Activated naive CD4-positive, alpha-beta T cell treated with Interleukin-2 at 50 U/mL for 16 hours (primary cell): ENCODE results near the gene TBXAS1.

Source experiments
- DNase-seq: peaks from one replicate; pipeline ENCODE4 v3.0.0-alpha.2; 2020

Gene TBXAS1

DNA sequence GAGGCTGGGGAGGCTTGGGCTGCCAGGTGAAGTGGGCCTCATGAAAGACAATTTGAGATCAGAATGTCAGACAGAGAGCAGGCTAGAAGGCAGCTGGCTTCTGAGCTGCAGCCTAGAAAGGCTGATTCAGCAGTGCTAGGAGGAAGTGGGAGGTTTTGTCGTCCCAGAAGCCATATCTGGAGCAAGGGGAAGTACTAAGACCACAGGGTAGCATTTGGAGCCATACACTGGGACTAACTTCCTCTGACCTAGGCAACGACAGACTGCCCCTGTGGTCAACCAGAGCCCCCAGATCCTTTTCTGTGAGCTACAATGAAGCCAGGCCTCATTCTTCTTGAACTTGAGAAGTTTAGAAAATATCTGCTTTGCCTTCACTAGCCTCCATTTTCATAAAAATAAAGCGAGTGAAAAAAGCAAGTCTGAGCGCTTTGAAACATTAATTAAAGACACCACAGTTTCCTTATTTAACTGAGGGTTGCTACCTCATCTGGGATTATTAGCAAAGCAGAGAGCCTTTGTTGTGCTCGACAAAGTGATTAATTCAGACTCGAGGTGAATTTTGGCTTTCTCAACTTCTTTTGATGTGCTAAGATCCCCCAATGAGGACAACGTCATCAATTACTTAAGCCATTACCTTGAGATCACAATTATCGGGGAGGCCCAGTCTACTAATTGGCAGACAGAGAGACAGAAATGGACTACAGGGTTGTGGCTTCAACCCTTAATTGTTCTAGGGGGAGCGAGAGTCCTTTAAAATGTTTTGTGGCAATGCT is 26.6 kb downstream of the TBXAS1 start:
- peak; percentile 9 for DNase-seq

DNA sequence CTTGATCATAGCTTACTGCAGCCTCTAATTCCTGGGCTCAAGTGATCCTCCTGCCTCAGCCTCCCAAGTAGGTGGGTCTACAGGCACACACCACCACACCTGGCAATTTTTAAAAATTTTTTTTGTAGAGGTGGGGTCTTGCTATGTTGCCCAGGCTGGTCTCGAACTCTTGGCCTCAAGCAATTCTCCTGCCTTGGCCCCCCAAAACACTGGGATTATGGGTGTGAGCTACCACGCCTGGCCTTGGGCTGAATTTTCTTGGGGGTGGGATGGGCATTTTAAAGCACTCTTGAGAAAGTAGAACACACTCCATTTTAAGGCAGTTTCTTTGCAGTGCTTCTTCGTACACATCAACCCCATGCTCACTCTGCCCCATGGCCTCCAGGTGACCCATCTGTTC is 28.7 kb downstream of the TBXAS1 start:
- DNase-seq, result no peak

DNA sequence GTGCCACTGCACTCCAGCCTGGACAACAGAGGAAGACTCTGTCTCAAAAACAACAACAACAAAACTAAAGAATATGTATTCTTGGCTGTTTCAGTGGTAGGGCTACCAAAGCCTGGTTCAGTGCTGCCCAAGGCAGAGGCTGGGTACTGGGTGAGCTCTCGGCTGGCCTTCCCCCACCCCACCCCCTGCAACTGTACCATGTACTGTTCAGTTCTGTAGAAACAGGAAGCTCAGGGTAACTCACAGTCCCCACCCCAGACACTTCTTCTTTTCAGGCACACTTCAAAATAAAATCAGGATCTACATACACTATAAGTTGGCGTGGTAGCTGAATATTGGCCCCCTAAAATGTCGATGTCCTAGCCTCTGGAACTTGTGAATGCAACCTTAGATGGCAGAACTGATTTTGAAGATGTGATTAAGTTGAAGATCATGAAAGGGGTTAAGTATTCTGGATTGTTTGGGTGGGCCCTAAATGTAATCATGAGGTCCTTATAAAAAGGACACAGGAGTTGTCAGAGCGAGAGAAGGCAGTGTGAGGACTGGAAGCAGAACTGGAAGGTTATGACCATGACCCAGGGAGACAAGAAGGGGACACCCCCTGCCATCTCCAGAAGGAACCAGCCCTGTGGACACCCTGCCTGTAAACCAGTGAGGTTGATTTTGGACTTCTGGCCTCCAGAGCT is 31.2 kb downstream of the TBXAS1 start:
- DNase-seq, result no peak

DNA sequence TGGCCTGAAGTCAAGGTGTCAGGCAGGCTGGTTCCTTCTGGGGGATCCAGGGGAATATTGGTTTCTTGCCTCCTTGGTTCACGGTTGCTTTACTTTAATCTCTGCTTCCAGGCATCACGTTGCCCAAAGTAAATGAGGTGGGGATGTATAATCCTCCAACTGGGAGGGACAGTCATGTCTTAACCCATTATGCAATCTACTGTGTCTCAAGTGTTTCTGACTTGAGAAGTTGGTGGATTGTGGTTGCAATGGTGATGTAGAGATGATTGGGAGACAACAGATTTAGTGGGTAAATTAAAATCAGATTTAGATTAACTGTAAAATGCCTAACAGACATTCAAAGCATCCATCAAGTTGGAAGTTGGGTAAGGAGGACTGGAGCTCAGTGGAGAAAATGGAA is 32.7 kb downstream of the TBXAS1 start:
- DNase-seq, result no peak

DNA sequence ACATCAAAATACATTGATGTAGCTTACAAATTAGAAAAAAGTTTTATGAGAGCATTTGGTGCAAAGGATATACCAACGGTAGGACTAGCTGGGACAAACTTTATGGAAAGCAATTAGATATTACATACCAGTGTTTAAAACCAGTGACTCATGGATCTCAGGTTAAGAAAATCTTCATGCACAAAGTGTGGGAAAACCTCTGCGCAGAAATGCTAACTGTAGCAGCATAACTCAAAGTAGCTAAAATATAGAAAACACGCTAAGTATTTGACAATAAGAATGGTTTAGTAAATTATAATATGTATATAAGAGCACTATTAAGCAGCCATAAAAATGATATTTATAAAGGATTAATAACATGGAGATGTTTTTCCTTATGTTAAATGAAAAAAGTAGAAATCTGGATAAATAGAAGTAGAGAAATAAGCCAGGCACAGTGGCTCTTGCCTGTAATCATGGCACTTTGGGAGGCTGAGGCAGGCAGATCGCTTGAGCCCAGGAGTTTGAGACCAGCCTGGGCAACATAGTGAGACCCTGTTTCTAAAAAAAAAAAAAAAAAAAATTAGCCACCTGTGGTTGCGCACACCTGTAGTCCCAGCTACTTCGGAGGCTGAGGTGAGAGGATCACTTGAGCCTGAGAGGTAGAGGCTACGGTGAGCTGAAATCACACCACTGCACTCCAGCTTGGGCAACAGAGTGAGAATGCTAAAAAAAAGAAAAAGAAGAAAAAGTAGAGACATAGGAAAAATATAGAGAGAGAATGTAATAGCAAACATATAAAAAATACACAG is 37.2 kb downstream of the TBXAS1 start:
- DNase-seq, result no peak

DNA sequence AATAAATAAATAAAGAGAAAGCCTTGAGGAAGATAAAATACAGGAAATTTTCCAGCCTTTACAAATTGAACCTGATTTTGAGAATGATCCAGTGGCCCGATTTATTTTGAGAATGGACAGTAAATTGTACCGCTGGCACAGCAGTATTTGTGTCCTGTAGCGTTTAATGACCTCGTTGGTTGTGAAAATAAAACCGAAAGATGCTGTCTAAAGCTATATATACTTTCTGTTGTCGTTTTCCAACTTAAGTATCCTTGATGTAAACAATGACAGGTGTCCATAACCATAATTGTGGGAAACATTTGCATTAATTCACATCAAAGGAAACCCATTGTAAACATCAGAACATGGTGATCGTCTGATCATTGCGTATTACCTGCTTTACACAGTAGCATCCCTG is 38.8 kb downstream of the TBXAS1 start:
- DNase-seq, result no peak

DNA sequence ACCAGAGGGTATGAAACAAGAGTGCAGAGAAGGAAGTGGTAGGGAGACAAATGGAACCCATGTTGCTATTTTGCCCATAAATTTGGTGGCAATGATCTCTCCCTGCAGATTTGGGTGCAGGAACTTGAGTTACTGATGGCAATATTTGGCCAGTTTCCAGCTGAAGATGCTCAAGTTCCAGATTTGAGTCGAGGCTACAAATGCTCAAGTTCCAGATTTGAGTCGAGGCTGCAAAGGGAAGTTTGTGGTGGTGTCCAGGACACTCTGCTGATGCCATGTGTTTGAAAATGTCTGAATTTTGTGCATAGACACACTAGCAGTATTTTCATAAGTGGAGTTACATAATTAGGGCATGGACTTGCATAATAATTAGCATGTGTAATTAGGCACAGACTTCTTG is 40.8 kb downstream of the TBXAS1 start:
- no peak for DNase-seq

DNA sequence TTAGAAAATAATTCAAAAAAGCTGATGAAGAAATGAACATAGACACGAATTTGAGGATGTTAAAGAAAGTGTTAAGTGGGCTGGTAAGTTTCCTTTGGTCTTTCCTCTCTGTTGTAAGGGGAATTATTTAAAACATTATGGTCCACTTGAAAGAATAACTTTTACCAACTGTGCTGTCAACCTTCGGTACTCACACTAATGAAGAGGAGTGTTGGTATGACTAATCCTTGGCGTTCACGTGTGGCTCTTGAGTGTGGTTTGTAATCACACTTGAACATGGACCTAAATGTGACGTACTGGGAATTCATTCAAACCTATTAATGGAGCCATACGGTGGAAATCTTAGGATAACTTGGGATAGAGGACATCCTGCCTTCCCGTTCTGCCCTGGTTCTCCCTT is 41.3 kb downstream of the TBXAS1 start:
- no peak for DNase-seq

DNA sequence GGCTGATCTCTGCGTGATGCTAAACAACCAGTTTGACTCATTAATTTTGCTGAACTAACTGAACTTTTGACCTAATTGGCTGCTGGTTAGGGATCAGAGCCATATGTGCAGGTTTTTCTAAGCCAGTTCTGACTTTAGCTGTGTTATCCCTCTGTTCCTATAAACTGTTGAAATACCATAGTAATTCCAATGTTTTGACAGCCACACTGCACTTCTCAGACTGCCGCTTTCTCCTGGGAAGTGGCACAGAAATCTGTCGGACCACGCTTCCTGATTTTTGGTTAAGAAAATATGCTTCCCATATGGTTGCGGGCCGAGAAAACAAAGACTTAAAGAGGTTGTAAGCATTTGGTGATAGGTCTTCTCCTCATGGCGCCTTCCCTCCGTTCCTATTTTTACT is 42.3 kb downstream of the TBXAS1 start:
- no peak for DNase-seq

DNA sequence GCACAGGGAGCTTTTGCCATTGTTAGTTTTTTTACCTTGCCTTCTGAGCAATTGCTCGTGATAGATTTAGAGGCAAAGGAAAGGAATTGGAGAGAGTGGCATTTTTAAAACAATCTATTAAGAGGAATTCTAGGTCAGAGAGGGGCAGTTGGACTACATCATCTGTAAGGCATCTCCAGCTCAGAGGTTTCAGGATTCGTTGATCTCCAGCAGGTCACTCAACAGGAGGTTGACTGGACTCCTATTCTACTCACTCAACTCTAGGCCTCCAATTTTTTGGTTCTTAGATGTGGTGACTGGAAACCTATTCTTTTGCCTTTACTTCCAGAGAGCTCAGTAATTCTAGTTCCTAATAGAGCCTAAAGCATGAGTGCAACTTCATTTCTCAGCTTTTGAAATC is 42.8 kb downstream of the TBXAS1 start:
- DNase-seq, result no peak

DNA sequence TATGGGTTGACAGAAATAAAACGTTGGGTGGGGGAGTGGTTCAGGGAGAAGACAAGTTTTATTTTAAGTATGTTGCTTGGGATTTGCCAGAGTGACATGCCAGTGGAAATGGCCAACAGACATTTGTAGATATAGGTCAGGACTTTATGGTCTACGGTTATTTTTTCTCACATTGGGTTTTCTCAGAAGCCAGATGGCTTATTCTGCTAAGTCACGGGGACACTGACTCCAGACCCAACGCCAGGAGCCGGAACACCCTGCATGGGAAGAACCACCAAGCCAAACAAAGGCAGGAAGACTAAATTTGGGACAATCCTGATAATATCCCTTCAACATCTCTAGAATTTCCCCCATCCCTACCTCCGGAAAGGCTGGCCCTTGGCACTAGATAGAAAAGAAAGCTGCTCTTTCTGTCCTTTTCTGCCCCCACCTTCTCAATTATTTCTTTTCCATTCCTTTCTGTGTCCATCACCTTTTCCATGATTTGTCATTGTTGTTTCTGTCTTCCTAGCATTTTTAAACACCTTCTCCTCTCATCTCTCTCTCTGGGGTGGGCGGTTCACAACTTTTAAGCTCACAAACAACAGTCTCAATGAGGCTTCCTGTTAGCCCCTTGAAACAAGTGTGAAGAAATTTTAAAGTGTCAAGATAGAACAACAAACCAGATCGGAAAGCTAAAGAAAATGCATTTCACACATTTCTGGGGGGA is 44.7 kb downstream of the TBXAS1 start:
- no peak for DNase-seq

DNA sequence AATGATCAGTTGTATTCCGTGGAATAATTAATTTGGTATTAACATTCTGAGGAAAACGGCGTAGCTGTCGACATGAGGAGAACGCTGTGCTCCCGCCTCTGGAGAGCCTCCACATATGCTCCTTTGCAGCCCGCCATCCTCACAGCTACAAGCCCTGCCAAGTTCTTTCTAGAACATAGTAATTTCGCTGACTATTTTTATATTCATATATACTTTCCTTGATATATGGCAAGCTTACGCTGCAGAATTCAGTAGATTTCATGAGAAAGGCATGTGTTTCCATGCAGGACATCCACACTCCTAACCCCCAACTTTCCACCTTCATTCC is 45.2 kb downstream of the TBXAS1 start:
- DNase-seq, result no peak

DNA sequence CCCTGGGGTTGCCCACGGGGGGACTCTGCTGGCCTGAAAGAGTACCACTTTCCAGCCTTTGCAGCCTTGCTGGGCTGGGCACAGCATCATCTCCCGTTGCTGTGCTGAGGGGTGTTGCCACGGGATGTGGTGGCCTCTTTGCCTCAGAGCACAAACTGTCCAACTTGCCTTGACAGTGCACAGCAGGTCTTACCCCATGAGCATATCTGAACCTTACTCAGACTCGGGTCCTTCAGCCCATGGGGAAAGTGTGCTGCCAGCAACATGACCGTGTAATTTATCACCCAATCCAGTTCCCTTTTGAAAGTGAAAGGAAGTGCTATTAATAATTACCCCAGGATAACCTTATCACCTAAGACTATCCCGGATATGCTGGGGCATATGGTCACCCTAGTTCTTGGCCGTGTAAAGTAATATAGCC is 46.8 kb downstream of the TBXAS1 start:
- no peak for DNase-seq

DNA sequence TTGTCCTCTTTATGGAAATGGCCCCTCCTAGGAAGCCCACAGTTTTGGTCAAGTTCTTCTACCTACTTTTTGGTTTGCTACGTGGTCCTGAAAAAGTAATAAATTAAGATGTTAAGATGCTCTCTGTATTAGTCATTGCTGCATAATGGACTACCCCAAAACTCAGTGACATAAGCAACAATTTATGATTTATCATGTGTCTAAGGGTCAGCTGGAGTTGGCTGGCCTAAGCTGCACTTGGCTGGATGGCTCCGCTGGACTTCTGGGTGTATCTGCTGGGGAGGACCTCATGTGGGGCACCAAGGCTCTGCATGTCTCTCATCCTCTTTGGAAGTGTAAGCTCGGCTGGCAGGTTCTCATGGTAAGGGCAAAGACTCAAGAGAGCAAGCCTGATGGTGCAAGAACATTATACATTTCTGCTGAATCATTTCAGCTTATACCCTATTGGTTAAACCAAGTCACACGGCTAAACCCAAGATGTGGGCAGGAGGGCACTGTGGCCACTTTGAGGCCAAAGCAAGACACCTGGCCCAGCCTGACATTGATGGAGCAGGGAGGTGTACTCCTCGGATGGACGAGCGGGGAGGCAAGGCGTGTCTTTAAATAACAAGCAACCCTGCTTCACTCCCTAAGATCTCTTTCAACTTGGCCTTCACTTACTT is 47.7 kb downstream of the TBXAS1 start:
- no peak for DNase-seq

DNA sequence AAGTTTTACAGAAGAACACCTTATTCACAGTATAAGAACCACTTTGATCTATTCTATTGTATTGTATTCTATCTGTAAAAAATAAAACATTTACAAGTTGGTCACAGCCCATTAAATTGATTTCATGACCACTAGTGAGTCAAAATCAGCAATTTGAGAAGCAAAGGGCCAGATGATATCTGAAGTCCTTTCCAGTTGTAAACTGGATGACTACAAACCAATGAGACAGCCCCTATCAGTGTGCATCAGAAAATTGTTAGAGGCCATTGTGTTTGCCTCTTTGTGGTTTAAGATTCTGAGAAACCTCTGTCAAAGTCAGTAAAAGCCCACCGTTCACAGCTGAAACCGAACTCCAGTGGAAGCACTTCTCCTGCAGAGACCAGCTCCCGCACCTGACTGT is 54.8 kb downstream of the TBXAS1 start:
- DNase-seq, result no peak

DNA sequence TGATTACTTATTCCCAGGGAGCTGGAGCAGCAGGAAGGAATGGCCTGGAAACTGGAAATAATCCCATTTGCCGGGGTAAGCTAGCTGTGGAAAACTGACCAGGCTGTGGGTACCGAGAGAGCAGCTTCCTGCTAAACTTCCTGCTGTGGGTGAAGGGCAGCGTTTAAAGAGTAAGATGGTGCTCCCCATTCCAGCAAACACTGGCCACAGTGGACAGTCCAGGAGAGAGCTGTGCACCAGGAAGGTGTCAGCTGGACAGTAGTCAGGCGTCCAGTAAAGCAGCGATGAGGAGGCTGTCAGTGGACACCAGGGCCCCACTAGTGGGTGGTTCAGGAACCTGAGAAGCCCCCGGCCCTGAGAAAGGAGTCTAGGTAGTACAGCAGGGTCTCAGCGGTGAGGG is 55.4 kb downstream of the TBXAS1 start:
- DNase-seq, result no peak

DNA sequence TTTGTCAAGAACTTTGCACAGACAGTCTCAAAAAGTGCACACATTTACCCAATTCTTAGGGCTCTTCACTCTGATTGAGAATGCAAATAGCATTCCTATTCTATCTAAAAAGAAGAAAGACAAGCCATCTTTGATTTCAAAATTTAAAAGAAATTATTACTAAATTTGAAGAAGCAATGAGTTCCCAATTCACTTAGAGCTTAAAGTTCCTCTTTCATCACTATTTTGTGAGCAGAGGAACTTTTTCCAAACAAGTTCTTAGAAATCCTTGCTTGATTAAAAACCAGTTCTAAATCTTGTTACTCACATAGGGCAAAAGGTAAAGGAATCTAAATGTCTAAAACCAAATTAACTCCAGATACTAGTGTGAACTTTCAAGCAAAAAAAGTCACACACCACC is 56.4 kb downstream of the TBXAS1 start:
- no peak for DNase-seq

DNA sequence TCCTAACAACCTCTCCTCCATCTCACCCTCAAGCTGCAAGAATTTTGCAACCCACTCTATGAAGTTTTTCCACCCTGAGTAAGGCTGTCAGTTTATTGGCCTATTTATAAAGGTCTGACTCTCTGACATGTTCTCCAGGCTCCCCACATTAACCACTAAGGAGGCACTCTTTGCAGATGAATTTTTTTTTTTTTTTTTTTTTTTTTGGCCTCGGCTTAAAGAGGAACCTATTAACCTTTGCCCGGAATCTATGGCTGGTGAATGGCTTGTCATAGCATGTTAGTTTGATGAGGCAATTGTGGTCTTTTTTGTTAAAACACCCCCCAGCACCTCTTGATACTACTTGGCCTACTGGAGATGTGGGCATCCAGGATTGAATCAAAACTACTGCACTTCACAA is 57.1 kb downstream of the TBXAS1 start:
- no peak for DNase-seq

DNA sequence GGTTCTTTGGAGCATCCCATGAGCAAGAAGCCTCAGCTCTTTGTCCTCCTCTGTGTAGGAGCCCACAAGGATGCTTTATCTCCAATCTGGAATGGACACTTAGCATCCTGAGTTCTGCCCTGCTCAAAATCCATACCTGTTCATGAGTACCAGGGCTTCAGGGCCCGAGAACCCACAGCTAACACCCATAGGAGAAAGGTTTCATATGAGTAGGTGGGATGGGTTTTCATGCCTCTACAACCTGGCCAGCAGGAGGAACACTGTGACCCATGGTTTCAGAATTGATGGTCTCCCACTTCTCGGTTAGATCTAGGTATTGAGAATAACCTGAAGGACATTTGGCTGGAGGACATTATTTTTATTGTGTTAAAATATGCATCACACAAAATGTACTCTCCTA is 57.8 kb downstream of the TBXAS1 start:
- no peak for DNase-seq

DNA sequence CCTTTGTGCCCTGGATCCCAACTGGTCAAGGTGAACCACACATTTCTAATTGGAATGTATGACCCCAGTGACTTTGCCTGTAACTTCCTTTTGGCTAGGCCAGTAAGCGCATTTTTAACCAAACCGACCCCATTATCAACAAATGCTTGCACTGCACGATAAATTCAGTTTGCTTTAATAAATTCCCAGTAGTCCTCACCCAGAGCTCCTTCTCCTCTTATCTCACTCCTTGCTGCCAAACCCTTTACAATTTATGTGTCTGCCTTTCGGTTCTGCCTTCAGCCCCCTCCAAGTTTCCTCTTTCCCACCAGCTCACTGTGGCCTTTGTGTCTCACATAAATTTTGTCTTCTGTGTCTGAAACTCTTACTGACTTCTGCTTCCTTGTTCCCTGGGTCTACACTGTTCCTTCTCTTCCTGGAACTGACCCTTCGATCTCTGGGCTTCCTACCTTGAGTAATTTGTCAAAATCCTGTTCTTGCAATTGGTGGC is 59.0 kb downstream of the TBXAS1 start:
- DNase-seq, result no peak

DNA sequence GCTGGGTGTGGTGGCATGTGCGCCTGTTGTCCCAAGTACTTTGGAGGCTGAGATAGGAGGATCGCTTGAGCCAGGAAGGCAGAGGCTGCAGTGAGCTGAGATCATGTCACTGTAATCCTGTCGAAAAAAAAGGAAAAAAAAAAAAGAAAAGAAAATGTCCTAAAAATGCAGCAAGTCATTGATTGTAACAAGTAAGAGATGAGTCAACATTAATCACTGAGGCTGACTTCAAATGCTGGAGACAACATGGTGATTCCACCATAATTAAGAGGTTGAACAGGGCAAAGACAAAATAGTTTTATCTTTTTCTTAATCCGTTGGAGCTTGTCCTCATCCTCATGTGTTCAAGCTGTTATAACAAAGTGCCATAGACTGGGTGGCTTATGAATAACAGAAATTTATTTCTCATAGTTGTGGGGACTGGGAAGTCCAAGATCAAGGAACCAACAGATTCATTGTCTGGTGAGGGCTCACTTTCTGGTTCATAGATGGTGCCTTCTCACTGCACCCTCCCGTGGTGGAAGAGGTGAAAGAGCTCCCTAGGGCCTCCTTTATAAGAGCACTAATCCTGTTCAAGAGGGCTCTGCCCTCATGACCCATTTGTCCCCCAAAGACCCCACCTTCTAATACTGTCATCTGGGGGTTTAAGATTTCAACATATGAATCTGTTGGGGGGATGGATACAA is 60.3 kb downstream of the TBXAS1 start:
- no peak for DNase-seq

DNA sequence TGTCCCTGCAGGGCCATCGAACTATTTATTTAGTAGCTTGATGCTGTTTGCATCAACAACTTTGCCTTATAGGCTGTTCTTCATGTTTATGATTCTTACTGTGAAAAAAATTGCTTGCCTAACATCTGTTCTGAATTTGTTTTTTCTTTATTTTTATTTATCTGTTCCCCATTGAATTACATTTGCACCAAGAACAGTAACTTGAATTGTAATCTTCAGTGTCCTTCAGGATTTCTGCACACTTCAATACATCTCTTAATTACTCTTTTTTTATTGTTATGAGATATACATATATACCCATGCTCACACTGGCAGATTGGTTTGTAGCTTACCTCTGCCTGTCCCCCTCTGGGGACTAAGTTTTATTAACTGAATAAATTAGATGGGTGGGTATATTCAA is 64.4 kb downstream of the TBXAS1 start:
- DNase-seq, result no peak
